Chondrocyte (in vitro differentiated cells): Measurements from ENCODE around the gene MRPL20. TPM values are rescaled to one million over a fixed set of nuclear protein-coding genes. Genes with fewer than 3 reads are reported as not detected.

ENCODE experiments used
- DNase-seq: peaks from one replicate; pipeline ENCODE4 v3.0.0; 2021; ENCODE audit warnings: mixed read lengths, low spot score
- H3K27ac Mint-ChIP-seq: one replicate; pipeline ENCODE4 v1.8.0; 2021; ENCODE audit warnings: mild to moderate bottlenecking, moderate library complexity, mixed read lengths; ENCODE audit not compliant: unreplicated experiment
- H3K27me3 Mint-ChIP-seq: 2 replicates; pipeline ENCODE4 v1.8.0; 2021; ENCODE audit warnings: low read depth, mixed read lengths
- H3K36me3 Mint-ChIP-seq: 2 replicates; pipeline ENCODE4 v1.8.0; 2021; ENCODE audit warnings: low read depth, mixed read lengths
- H3K4me1 Mint-ChIP-seq: 2 replicates; pipeline ENCODE4 v1.8.0; 2021; ENCODE audit warnings: low read depth, mild to moderate bottlenecking, mixed read lengths
- H3K4me3 Mint-ChIP-seq: one replicate; pipeline ENCODE4 v1.8.0; 2021; ENCODE audit warnings: mild to moderate bottlenecking, moderate library complexity, mixed read lengths; ENCODE audit not compliant: unreplicated experiment
- H3K9me3 Mint-ChIP-seq: 2 replicates; pipeline ENCODE4 v1.8.0; 2021; ENCODE audit warnings: low read depth, mixed read lengths
- CTCF ChIP-seq: fragments of 200-600 bp; sonication (generic); IDR thresholded peaks from 2 replicates; pipeline ENCODE4 v1.5.0; 2021; ENCODE audit warnings: antibody characterized with exemption, mild to moderate bottlenecking, moderate library complexity
- total RNA-seq: library from RNA; stranded (reverse); gene quantifications from 3 replicates; pipeline ENCODE4 v1.2.1, GENCODE V29; 2021

MRPL20 gene
- total RNA-seq, 1 donor from 2014 or later: 75.7 TPM

GRCh38 chr1:1360506-1361169 lies 46.5 kb downstream of the MRPL20 start:
- peaks cover 48% of the 10 kb centered on the region for H3K4me1 Mint-ChIP-seq

GRCh38 chr1:1359664-1360468 lies 47.2 kb downstream of the MRPL20 start:
- DNase-seq: no peak
- H3K4me3 Mint-ChIP-seq: peak overlapping the region; percentile 44

More at GRCh38 chr1:1360506-1361169, 46.5 kb downstream of the MRPL20 start:
- no peak for TF ChIP-seq CTCF
- no peaks in the 10 kb centered on the region for H3K36me3 Mint-ChIP-seq
- no peaks in the 10 kb centered on the region for H3K27me3 Mint-ChIP-seq
- no peak overlapping the region for H3K4me3 Mint-ChIP-seq
- H3K27ac Mint-ChIP-seq: peak overlapping the region; percentile 89
- DNase-seq: no peak
- H3K9me3 Mint-ChIP-seq: no peaks in the 10 kb centered on the region

GRCh38 chr1:1359308-1359663 lies 47.8 kb downstream of the MRPL20 start:
- peak overlapping the region; percentile 44 for H3K4me3 Mint-ChIP-seq
- H3K27ac Mint-ChIP-seq: peak overlapping the region; percentile 89

More at GRCh38 chr1:1359664-1360468, 47.2 kb downstream of the MRPL20 start:
- no peaks in the 10 kb centered on the region for H3K27me3 Mint-ChIP-seq
- TF ChIP-seq CTCF: no peak
- no peaks in the 10 kb centered on the region for H3K9me3 Mint-ChIP-seq
- H3K27ac Mint-ChIP-seq: peak overlapping the region; percentile 89
- peaks cover 48% of the 10 kb centered on the region for H3K4me1 Mint-ChIP-seq
- H3K36me3 Mint-ChIP-seq: no peaks in the 10 kb centered on the region

GRCh38 chr1:1358433-1359271 lies 48.4 kb downstream of the MRPL20 start, which contains the start of gene MXRA8:
Gene MXRA8 (minus strand): TSS chr1:1358555. CDS start chr1:1358504, 51 bp downstream.
- no peak for DNase-seq
- no peaks in the 10 kb centered on the region for H3K9me3 Mint-ChIP-seq
- peaks cover 51% of the 10 kb centered on the region for H3K4me1 Mint-ChIP-seq
- H3K36me3 Mint-ChIP-seq: no peaks in the 10 kb centered on the region
- H3K27ac Mint-ChIP-seq: peak within 1 kb of the TSS; percentile 89
- H3K4me3 Mint-ChIP-seq: peak within 1 kb of the TSS; percentile 82
- TF ChIP-seq CTCF: no peak
- no peaks in the 10 kb centered on the region for H3K27me3 Mint-ChIP-seq

More at GRCh38 chr1:1359308-1359663, 47.8 kb downstream of the MRPL20 start:
- no peaks in the 10 kb centered on the region for H3K27me3 Mint-ChIP-seq
- H3K9me3 Mint-ChIP-seq: no peaks in the 10 kb centered on the region
- DNase-seq: no peak
- peaks cover 49% of the 10 kb centered on the region for H3K4me1 Mint-ChIP-seq
- no peak for TF ChIP-seq CTCF
- no peaks in the 10 kb centered on the region for H3K36me3 Mint-ChIP-seq
